GM12892 (cell line): Measurements from ENCODE around the gene TMEM80.

Experiments used
- POLR2A ChIP-seq: IDR thresholded peaks from 2 replicates; pipeline ENCODE4 v1.6.1; 2011; ENCODE audit warnings: low read depth, low read length, control low read depth
- POLR2AphosphoS5 ChIP-seq: IDR thresholded peaks from 2 replicates; pipeline ENCODE4 v1.6.1; 2011; ENCODE audit warnings: low read depth, low read length, control low read depth

DNA sequence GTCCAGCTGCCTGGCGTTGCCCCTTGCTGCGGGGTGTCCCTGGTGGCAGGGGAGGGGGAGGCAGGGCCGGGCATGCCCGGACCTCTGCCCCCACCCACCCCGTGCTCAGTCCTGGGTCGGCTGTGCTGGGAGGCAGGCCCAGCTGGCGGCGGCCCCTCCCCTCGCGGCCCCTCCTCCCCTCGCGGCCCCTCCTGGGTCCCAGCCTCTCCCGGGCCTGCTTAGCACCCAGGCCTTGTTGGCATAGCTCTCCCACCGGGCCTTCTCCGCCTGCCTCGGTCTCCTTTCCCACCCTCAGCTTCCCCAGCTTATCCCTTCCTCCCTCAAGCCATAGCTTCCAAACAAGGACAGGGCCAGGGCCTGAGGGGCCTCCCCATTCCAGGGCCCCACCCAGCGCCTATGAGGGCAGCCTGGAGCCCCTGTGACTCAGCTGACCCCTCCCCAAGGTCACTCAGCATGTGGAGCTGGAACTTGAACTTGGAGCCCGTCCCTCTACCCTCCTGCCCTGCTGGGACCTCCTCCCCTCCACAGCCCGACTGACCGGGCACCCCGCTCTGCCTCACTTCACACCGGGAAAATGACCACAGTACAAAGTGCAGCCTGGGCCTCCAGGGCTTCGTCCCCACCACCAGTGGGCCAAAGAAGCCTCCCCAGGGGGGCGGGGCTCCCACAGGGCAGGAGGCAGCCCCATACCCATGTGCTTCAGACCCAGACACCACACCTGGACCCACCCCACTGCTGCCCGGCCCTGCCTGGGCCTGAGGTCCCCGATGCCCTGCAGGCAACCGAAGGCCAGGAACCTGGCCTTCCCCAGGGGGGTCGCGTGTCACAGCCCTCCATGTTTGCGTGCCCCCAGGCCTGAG, 11.6 kb downstream of the TMEM80 start:
- TF ChIP-seq POLR2AphosphoS5 (no peak), POLR2A (no peak)
